GM19463 (cell line): ENCODE data around the gene PATE3.

Experiments used
- ATAC-seq: cut with Tn5 transposase; IDR thresholded peaks from one replicate; pipeline ENCODE4 v1.9.1; 2021; ENCODE audit warnings: mild to moderate bottlenecking, moderate library complexity; ENCODE audit not compliant: unreplicated experiment

The PATE3 gene

GRCh38 chr11:125835748-125836147, 47.8 kb downstream of the PATE3 start:
- ATAC-seq, result no peak
